K562 (cell line): Measurements from ENCODE around the gene PFKP. TPM values are rescaled to one million over a fixed set of nuclear protein-coding genes. Genes with fewer than 3 reads are reported as not detected.
A peak's percentile ranks its signal among the peaks of the same experiment; 100 is the strongest.

Experiments used
- ATAC-seq: fragments of 200-7000 bp; cut with Tn5 transposase; 3 replicates; pipeline ENCODE4 v1.9.1; 2020; ENCODE audit warnings: moderate library complexity
- BruUV-seq: library from RNA; stranded (reverse); fragments of 400-500 nt; replicated peaks from 2 replicates; lab custom pipeline; 2021; lab: Mats Ljungman, UMichigan
- CTCF ChIA-PET: fragments of 300-600 bp; formaldehyde crosslinking; extraction: SDS; loops from one replicate; lab custom pipeline; 2021; ENCODE audit warnings: low intra/inter-chr PET ratio; lab: Yijun Ruan, JAX
- POLR2A ChIA-PET: fragments of 300-600, 350-650 bp; sonication (Branson Sonifier 250); formaldehyde crosslinking; extraction: SDS; loops from one replicate; lab custom pipeline; 2021; ENCODE audit warnings: antibody characterized with exemption, inconsistent platforms; lab: Yijun Ruan, JAX
- DNase-seq, 4 experiments: peaks; one replicate each; pipeline versions ENCODE4 v3.0.0 to v3.0.0-alpha.2; 2011 to 2018; ENCODE audit warnings: low spot score in 3 of 4, mixed read lengths in 3 of 4; ENCODE audit errors: extremely low read depth in 1 of 4
- FAIRE-seq: peaks from 2 replicates; lab custom pipeline; 2011; peaks lifted over from hg19 to GRCh38; lab: Jason Lieb, UNC
- H2AFZ ChIP-seq: 2 replicates; pipeline ENCODE4 v1.6.0; 2011; ENCODE audit warnings: low read depth, low read length, control low read depth, inconsistent platforms
- H3K27ac ChIP-seq: fragments of 200-600 bp; 3 replicates; pipeline ENCODE4 v1.8.0; 2011; ENCODE audit warnings: low read depth, mild to moderate bottlenecking, control low read depth, inconsistent platforms, low read length, moderate library complexity, mixed read lengths; ENCODE audit errors: extremely low read depth
- H3K27me3 ChIP-seq, 2 experiments: fragments of 300-600 bp in 1 of 2; 2 replicates in 1 of 2; 3 replicates in 1 of 2; pipeline versions ENCODE4 v1.6.0 to v1.8.0; 2011; ENCODE audit warnings: inconsistent platforms in 2 of 2, low read length in 2 of 2, mild to moderate bottlenecking in 1 of 2, mixed read lengths in 1 of 2, moderate library complexity in 1 of 2; ENCODE audit not compliant: control insufficient read depth in 2 of 2, insufficient read depth in 2 of 2
- H3K36me3 ChIP-seq: fragments of 300-600 bp; 3 replicates; pipeline ENCODE4 v1.8.0; 2011; ENCODE audit warnings: mild to moderate bottlenecking, low read length, inconsistent platforms; ENCODE audit not compliant: control insufficient read depth, insufficient read depth
- H3K4me1 ChIP-seq, 2 experiments: fragments of 200-600 bp in 1 of 2; replicated peaks in 1 of 2; 2 replicates in 1 of 2; 3 replicates in 1 of 2; pipeline versions ENCODE4 v1.5.1 to v1.8.0; 2011; ENCODE audit warnings: inconsistent platforms in 2 of 2, low read length in 2 of 2, mild to moderate bottlenecking in 1 of 2, mixed read lengths in 1 of 2, moderate library complexity in 1 of 2; ENCODE audit not compliant: control insufficient read depth in 2 of 2, insufficient read depth in 2 of 2
- H3K4me2 ChIP-seq: 2 replicates; pipeline ENCODE4 v1.6.1; 2011; ENCODE audit warnings: low read length, control low read depth, inconsistent platforms, mixed read lengths; ENCODE audit not compliant: insufficient read depth
- H3K4me3 ChIP-seq: fragments of 200-600 bp; sonication (generic), shearing (Covaris generic); 2 replicates; pipeline ENCODE4 v1.5.1; 2016; ENCODE audit warnings: control low read depth, inconsistent platforms
- H3K79me2 ChIP-seq: fragments of 200-600 bp; 3 replicates; pipeline ENCODE4 v1.8.0; 2011; ENCODE audit warnings: low read length, inconsistent platforms; ENCODE audit not compliant: control insufficient read depth, insufficient read depth
- H3K9ac ChIP-seq, 2 experiments: 2 replicates each; pipeline versions ENCODE4 v1.6.0 to v1.6.1; 2011; ENCODE audit warnings: low read depth in 2 of 2, low read length in 2 of 2, control low read depth in 1 of 2, inconsistent platforms in 1 of 2, mild to moderate bottlenecking in 1 of 2, mixed read lengths in 1 of 2; ENCODE audit not compliant: insufficient read depth in 1 of 2
- H3K9me1 ChIP-seq: one replicate; pipeline ENCODE4 v1.6.0; 2011; ENCODE audit warnings: inconsistent platforms, mild to moderate bottlenecking, low read length, moderate library complexity; ENCODE audit not compliant: control insufficient read depth, insufficient read depth
- H3K9me3 ChIP-seq: replicated peaks from 2 replicates; pipeline ENCODE4 v1.5.1; 2011; ENCODE audit warnings: low read depth, low read length, inconsistent platforms; ENCODE audit not compliant: control insufficient read depth, insufficient read depth
- H4K20me1 ChIP-seq: replicated peaks from 2 replicates; pipeline ENCODE4 v1.6.1; 2011; ENCODE audit warnings: low read length, inconsistent platforms, mixed read lengths; ENCODE audit not compliant: control insufficient read depth, insufficient read depth
- BACH1 ChIP-seq: fragments of 200-800 bp; sonication (Bioruptor generic); IDR thresholded peaks from 2 replicates; pipeline ENCODE4 v1.6.1; 2016; ENCODE audit warnings: missing genetic modification characterization, missing compliant biosample characterization
- C11orf30 ChIP-seq: fragments of 450-650 bp; IDR thresholded peaks from 2 replicates; pipeline ENCODE4 v1.6.1; 2016; ENCODE audit warnings: low read depth, mild to moderate bottlenecking
- CEBPG ChIP-seq, 3 experiments: fragments of 200-800 bp in 1 of 3; sonication (Bioruptor generic) in 1 of 3; sonication (generic) in 1 of 3; formaldehyde crosslinking in 1 of 3; IDR thresholded peaks in 2 of 3; conservative IDR thresholded peaks in 1 of 3; 2 replicates each; pipeline versions ENCODE4 v1.6.1 to v1.8.0; 2016 to 2022; ENCODE audit warnings: missing compliant biosample characterization in 2 of 3, missing genetic modification characterization in 2 of 3, mild to moderate bottlenecking in 1 of 3, missing genetic modification reagents in 1 of 3
- HDGF ChIP-seq: fragments of 450-650 bp; IDR thresholded peaks from 2 replicates; pipeline ENCODE4 v1.6.1; 2016
- IFI16 ChIP-seq: fragments of 250-450 bp; sonication (Bioruptor Pico); IDR thresholded peaks from 2 replicates; pipeline ENCODE4 v2.1.2; 2022; ENCODE audit warnings: mild to moderate bottlenecking, inconsistent platforms
- IRF1 ChIP-seq: sonication (generic); formaldehyde crosslinking; IDR thresholded peaks from 2 replicates; pipeline ENCODE4 v1.8.0; 2022; ENCODE audit warnings: missing genetic modification reagents, mild to moderate bottlenecking, borderline replicate concordance
- KLF16 ChIP-seq: IDR thresholded peaks from 2 replicates; pipeline ENCODE4 v1.6.1; 2016; ENCODE audit warnings: antibody characterized with exemption
- MXI1 ChIP-seq: IDR thresholded peaks from 2 replicates; pipeline ENCODE4 v1.6.1; 2011; ENCODE audit warnings: low read depth, mild to moderate bottlenecking, improper control_type of control experiment, low read length
- POLR2A ChIP-seq: fragments of 450-650 bp; conservative IDR thresholded peaks from 2 replicates; pipeline ENCODE4 v1.6.1; 2016
- ZBTB2 ChIP-seq: fragments of 450-650 bp; IDR thresholded peaks from 2 replicates; pipeline ENCODE4 v1.6.1; 2016; ENCODE audit warnings: antibody characterized with exemption
- ZNF740 ChIP-seq, 3 experiments: fragments of 200-800 bp in 1 of 3; sonication (Bioruptor generic) in 1 of 3; sonication (generic) in 1 of 3; formaldehyde crosslinking in 1 of 3; IDR thresholded peaks; 2 replicates each; pipeline versions ENCODE4 v1.6.1 to v1.8.0; 2016 to 2022; ENCODE audit warnings: mild to moderate bottlenecking in 2 of 3, missing compliant biosample characterization in 2 of 3, missing genetic modification characterization in 2 of 3, missing genetic modification reagents in 1 of 3
- WGBS: fragments of 100-300 bp; shearing (Covaris generic); methylation state at CpG from one replicate; pipeline ENCODE4 v1.1.6; 2016; ENCODE audit warnings: low coverage, mixed read lengths; ENCODE audit not compliant: insufficient coverage; ENCODE audit errors: missing lambda C conversion rate; 5-methylcytosine and 5-hydroxymethylcytosine counted together
- in situ Hi-C: fragments of 300-500 bp; cut with MboI; formaldehyde crosslinking; loops from 4 replicates; pipeline ENCODE4 v1.15.0; 2018; ENCODE audit warnings: inconsistent platforms, mixed read lengths
- intact Hi-C: fragments of 100-400 bp; cut with micrococcal nuclease; formaldehyde crosslinking; loops from 2 replicates; pipeline ENCODE4 v1.14.2; 2022
- polyA plus RNA-seq, 8 experiments: library from polyadenylated mRNA; depleted of rRNA in 4 of 8; stranded (reverse) in 5 of 8; unstranded in 3 of 8; fragments of >200 nt; fragmentation: Nextera tagmentation in 2 of 8; fragmentation: Illumina TruSeq in 1 of 8; extraction: Ambion mirVana in 2 of 8; extraction: Trizol in 1 of 8; gene quantifications; 2 replicates each; pipeline versions ENCODE4 v1.2.1 to v1.2.3, GENCODE V29; 2011 to 2014; ENCODE audit warnings: inconsistent platforms in 1 of 8, missing spikeins in 1 of 8
- total RNA-seq, 7 experiments: library from RNA; depleted of rRNA in 6 of 7; stranded (reverse); fragments of >200 nt in 6 of 7; fragmentation: Illumina TruSeq in 2 of 7; extraction: Trizol in 2 of 7; gene quantifications; 2 replicates each; pipeline versions ENCODE4 v1.2.1 to v1.2.3, GENCODE V29; 2011 to 2021; ENCODE audit warnings: low replicate concordance in 1 of 7

Gene PFKP
- total and polyA plus RNA-seq, 9 of the 15 experiments (the other 6 are each of a cell fraction or from before 2014, with no cell fraction given): 23.5 to 116 (median 62.1) TPM

- no peak overlapping the region for H2AFZ ChIP-seq
- WGBS: 79% methylated on average over 3 of the region's 3 CpGs
- no peak overlapping the region for H3K4me3 ChIP-seq
- H3K4me2 ChIP-seq: no peak overlapping the region
- DNase-seq: no peak
- TF ChIP-seq POLR2A (no peak), ZBTB2 (no peak), MXI1 (no peak), CEBPG (CRISPR knock-in tag; IDR thresholded peaks at IDR 0.05) (no peak), CEBPG (tag; conservative IDR thresholded peaks at IDR 0.05 in 1 of 2, IDR thresholded peaks at IDR 0.05 in 1 of 2) (no peak), HDGF (no peak), BACH1 (tag) (no peak), ZNF740 (CRISPR knock-in tag; IDR thresholded peaks at IDR 0.05) (no peak), ZNF740 (tag; IDR thresholded peaks at IDR 0.05) (no peak), KLF16 (no peak), IFI16 (no peak), C11orf30 (no peak), IRF1 (CRISPR knock-in tag) (no peak)
- TF ChIP-seq, all 486 proteins: peak for 0
- Histone ChIP-seq H3K27ac (no peak overlapping the region), H3K79me2 (no peaks in the 10 kb centered on the region), H3K9ac (no peak overlapping the region), H3K4me1 (peaks cover 0 to 4% of the 10 kb centered on the region in 2 experiments; a peak in 1 of 5 replicates), H3K9me3 (no peaks in the 10 kb centered on the region), H4K20me1 (no peaks in the 10 kb centered on the region), H3K36me3 (peaks cover 94% of the 10 kb centered on the region), H3K27me3 (no peaks in the 10 kb centered on the region), H3K9me1 (no peaks in the 10 kb centered on the region)
- ChIA-PET POLR2A (interaction anchor here (0.8 to 2.1 kb wide), 5 partner anchors 9 to 38 kb away, joined by 3 to 6 read pairs (median 3); partner anchors contain the start of gene PITRM1), CTCF (no interaction called here)
- no TSS peak for BruUV-seq
- ATAC-seq (no peak), FAIRE-seq (peak; percentile 46)
- intact Hi-C loops: no loop called here
- in situ Hi-C loops: no loop called here
Observed at GRCh38 chr10:3135006-3135405, 67.7 kb downstream of the PFKP start.
